OCI-M1 (cell line): ENCODE measurements around the gene FAM107B.
A peak's percentile ranks its signal among the peaks of the same experiment; 100 is the strongest.

ENCODE experiments used
- DNase-seq: peaks from one replicate; lab custom pipeline; 2025; lab: John Stamatoyannopoulos, UW

The FAM107B gene

DNA sequence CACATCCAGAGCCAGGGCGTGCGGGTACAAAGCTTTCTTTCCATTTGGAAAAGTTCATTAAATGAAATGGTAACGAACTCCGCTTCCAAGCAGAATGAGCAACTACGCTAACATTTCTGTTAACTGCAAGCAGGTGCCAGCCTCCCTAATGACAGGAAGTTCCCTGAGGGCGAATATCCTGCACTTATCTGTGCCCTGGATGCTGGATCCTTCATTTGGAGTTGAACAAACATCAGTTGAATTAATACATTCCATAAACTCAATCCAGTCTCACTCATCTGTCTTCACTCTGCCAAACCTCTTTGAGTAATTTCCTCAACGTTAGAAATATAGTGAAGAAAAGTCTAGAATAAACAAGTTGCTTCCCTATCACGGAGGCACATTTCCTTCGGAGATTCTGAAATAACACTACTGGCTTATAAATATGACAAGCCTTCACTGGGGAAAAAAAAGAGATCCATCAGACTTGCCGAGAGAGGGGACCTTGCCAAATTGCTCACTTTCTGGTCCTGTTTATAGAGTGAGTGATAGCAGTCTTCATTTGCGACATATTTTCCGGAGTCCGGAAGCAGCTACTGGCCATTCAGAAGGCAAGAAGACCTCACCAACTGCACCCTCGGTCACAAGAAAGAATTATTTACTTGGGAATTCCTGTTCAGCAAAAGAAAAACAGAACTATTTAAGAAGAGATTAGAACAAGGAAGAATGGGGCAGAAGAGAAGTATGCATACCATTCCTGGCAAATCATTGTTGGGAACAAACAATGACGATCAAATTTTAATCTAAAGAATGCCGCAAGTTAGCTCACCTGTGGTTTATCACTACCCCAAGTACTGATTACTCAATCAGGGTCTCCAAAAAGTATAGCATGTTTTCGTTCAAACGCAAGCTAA is 196.4 kb downstream of the FAM107B start:
- DNase-seq = no peak

- no peak for DNase-seq
Measured at GRCh38 chr10:14574885-14575284, 199.8 kb downstream of the FAM107B start.

- no peak for DNase-seq
Measured at GRCh38 chr10:14574291-14574690, 200.4 kb downstream of the FAM107B start.

- DNase-seq = no peak
Measured at GRCh38 chr10:14573666-14574261, 200.9 kb downstream of the FAM107B start.

GRCh38 chr10:14572811-14573210 is 201.9 kb downstream of the FAM107B start:
- DNase-seq = no peak

DNA sequence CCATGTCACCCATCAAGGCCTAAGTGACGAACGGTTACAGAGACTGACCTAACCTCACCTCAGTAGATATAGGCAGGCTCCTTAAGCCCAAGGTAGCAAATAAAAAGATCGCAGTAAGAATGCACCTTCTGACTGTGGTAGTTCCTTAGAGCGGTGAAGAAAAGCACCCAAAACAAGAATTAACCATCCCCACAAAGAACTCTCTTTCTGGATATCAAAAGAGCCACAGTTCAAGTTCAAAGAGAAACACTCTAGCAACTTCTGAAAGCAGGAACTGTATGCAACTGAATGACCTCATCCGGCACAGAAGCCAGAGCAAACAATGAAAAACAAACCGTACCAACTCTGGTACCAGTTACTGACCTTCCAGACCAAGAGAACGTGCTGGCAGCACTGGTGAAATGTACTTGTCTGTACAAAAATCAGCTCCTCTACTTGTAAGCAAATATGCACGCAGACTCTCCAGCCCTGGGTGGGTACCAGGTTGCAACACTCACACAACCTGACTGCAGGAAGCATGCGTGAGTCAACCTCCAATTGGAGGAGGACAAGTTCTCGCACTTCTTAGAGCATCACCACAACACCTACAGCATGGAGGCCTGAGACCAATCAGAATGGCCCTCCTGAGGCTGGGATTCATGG is 202.7 kb downstream of the FAM107B start:
- DNase-seq = no peak

- DNase-seq = no peak
Measured at GRCh38 chr10:14570800-14571199, 203.9 kb downstream of the FAM107B start.

GRCh38 chr10:14569274-14570060 is 205.2 kb downstream of the FAM107B start:
- no peak for DNase-seq

DNA sequence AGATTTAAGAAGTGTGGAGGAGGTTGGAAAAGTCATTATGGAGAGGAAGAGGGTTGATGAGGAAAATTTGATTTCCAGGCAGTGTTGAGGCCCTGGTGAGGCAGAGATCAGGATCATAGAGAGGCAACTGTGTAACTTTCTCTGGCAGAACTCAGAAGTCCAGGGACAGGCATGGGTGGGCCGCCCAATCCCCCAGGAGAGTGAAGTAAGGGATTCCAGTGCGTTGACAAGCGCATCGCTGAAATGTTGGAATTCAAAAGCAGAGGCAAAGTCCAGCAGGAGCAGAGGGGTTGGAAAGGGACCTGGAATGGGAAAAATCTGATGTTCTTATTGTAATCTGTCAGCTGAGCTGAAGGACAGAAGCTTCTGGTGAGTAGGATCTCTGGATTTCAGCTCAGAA is 207.3 kb downstream of the FAM107B start:
- no peak for DNase-seq

DNA sequence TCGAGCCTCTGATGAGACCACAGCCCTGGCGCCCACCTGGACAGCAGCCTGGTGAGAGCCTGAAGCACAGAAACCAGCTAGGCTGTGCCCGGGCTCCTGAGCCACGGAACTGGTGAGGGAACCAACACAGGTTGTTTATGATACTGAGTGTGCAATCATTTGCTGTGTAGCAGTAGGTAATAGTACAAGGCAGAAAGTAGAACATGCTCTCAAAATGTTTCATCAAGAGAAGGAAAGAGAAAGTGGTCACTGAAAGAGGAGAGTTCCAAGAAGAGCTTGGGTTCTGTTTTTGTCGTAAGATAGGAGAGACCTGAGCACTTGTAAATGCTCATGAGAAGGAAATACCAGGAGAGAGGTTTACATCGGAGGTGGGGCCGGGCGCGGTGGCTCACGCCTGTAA is 208.2 kb downstream of the FAM107B start:
- DNase-seq = no peak

DNA sequence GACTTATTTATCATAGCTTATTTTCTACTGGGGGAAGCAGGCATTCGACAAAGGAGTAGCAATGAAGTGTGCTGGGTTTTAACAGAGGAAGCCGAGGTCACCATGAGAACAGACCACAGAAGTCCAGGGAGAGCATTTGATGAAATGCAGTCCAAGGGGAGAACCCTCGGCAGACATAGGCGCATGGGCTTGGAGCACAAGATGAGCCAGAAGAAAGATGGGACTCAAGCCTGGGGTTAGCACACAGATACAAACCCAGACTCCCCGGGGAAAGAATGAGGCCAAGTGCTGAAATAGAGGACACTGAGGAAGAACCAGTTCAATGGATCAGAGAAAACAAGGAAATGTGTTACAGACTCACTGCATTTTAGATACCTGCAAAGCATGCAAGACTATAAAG is 209.5 kb downstream of the FAM107B start:
- no peak for DNase-seq

DNA sequence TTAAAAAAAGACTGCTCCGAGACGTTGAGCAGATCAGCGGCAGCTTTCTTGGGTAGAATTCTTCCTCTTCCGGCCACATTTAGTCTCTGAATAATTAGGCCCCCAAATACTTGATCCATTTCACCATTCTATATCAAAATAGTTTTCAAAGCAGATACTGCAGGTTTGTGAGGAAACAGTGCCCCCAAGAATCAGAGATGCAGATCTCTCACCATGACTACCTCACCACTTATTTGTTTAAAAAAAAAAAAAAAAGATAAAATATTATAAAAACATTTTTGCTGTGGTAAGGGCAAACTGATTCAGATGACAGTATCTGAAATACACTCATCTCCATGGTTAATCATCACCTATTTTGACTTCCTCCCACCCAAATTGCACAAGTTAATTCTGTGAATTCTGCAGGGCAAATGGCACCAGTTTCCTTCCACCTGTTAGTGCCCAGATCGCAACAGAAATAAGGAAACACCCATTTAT is 210.4 kb downstream of the FAM107B start:
- DNase-seq = no peak

DNA sequence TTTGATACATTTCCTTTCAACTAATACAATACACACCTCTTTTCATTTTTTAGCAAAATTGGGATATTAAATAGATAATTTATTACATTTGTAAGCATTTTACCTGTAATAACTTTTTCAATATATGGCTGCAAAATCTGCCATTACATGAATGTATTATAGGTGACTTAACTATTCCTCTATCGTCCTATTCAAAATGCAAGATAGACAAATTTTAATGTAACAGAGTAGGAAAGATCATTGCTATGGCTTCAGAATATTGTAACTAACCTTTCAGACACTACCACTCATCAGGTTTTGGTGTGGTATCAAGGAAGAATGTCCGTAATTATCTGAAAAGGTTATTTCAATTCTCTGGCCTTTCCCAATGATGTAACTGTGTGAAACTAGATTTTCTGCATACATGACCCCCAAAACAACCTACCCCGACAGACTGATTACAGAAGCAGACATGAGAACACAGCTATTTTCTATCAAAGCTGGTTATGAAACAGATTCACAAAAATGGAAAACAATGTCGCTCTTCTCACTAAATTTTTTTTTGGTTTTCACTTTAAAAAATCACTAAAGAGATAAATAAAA is 211.2 kb downstream of the FAM107B start:
- DNase-seq = no peak

DNA sequence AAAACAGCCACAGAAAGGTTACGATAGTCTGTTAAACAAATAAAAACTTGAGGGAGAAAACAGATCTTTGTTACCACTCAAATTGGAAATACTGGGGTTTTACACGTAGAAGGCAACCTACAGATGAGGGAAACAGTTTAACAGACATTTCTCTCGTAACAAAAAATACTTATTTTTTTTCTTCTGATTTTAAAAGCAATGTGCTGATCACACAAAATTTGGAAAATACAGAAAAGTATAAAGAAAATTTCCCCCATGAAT is 211.7 kb downstream of the FAM107B start:
- DNase-seq = no peak

DNA sequence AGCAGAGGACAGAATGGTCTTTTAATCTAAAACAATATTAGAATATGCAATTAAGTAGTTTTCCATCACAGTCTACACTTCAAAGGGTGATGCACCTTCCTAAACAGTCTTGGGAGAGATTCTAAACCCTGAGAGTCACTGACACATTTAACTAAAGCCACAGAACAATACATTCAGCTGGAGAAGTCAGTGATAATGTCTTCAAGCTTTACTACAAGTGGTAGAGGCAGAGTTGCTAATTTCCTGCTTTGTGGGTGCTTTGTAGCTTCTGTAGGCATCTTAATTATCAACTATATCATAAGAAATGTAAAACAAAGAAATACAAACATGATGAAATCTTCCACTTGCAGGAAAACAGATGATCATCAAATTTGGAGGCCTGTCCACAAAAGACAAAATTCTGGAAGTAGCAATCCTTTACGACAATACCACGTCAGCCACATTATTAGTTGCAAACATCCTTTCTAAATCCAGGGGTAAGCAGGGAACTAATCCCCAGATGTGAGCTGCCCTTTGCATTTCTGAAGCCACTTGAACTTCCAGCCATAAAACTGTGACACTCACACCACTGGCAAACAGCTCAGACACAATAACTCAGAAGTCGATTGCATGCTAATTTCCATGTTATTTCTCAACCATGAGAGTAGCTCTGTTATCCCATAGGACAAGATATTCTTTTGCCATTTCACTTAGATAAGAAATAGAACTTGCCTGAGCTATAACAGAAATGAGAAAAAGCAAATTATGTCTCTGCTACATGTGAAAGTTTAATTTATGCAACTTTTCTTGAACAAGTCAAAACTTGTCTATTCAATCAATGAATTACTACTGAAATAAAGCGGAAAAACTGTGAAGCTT is 212.2 kb downstream of the FAM107B start:
- no peak for DNase-seq

DNA sequence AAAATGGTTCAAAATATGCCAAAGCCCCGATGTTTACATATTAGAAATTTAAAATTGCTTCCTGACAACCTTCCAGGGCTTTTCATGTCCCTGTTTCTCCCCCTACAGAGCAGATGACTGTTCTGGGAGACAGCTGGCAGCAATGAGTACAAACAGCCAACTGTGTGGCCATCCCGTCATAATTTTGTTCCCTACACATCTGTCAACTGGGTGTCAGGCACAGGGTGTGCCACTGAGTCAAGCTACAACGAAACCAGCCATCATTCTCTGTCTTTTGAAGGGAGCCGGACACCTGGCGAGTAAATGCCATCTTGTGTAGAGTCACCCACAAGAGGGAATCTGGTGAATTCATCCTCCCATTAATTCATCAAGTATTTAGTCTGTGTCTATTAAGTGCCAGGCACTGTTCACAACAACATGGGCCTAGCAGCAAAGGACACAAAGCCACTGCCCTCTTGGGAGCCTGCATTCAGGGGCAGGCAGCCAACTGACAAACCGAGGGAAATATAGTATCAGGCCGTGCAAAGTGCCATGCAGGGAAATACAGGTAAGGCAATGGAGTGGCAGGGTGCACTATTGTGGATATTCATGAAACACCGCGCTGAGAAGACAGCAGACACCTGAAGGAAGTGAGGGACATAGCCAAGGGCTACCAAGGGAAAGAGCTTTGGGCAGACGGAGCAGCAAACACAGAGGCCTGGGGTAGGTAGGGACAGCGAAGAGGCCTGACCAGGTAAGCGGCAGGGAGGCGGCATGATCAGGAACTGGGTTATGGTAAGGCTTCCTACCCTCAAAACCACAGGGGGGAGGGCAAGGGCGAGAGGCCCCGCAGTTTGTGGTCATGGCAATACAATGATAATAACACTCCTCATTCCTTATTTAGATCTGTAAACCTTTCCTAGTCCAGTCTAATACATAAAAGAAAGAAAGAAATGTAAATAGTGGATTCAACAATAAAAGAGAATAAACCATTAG is 213.6 kb downstream of the FAM107B start:
- no peak for DNase-seq

DNA sequence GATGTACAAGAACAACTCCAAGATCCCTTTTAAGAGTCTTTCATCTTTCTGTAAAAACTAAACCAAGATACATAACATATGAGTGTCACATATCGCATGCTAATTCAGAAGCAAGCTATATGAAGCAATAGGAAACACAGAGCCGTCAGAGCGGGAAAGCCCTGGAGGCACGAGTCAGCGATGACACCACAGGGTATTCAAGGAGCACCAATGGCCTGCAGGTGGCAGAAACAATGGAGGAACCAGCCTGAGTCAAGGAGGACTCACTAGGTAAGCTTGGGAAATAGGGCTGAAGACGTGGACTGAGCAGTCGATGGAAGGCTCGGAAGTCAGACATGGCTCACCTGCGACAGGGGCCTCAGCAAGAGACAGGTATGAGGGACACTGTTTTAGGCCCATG is 214.4 kb downstream of the FAM107B start:
- peak; percentile 41 for DNase-seq

- no peak for DNase-seq
Measured at GRCh38 chr10:14558025-14558424, 216.7 kb downstream of the FAM107B start.

GRCh38 chr10:14557567-14557966 is 217.1 kb downstream of the FAM107B start:
- DNase-seq = no peak
